Calu3 (cell line): ENCODE results near the gene RAB28. TPM values are rescaled to one million over a fixed set of nuclear protein-coding genes. Genes with fewer than 3 reads are reported as not detected.
"Not testable (repeated sequence)": the region's sequence is repeated elsewhere in the genome, so short reads cannot be mapped to it uniquely, and the experiment has no call there.

ENCODE experiments used
- BruUV-seq: library from RNA; stranded (reverse); fragments of 400-500 nt; replicated peaks from 2 replicates; lab custom pipeline; 2021; lab: Mats Ljungman, UMichigan
- CTCF ChIA-PET: fragments of 300-600 bp; sonication (Branson Sonifier 250); formaldehyde crosslinking; loops from one replicate; lab custom pipeline; 2022; ENCODE audit warnings: antibody characterized with exemption; lab: Charles Lee
- DNase-seq: peaks from one replicate; pipeline ENCODE4 v3.0.0; 2022
- H3K27ac Mint-ChIP-seq: one replicate; pipeline ENCODE4 v1.8.0; 2022; ENCODE audit warnings: mixed read lengths; ENCODE audit not compliant: unreplicated experiment
- H3K27me3 Mint-ChIP-seq: one replicate; pipeline ENCODE4 v1.8.0; 2022; ENCODE audit warnings: mixed read lengths; ENCODE audit not compliant: unreplicated experiment
- H3K36me3 Mint-ChIP-seq: one replicate; pipeline ENCODE4 v1.8.0; 2022; ENCODE audit warnings: mild to moderate bottlenecking, moderate library complexity, mixed read lengths; ENCODE audit not compliant: insufficient read depth, unreplicated experiment
- H3K4me1 Mint-ChIP-seq: one replicate; pipeline ENCODE4 v1.8.0; 2022; ENCODE audit warnings: mild to moderate bottlenecking, low read depth, mixed read lengths; ENCODE audit not compliant: unreplicated experiment
- H3K4me3 Mint-ChIP-seq: one replicate; pipeline ENCODE4 v1.8.0; 2022; ENCODE audit warnings: mild to moderate bottlenecking, low read depth, moderate library complexity, mixed read lengths; ENCODE audit not compliant: unreplicated experiment
- H3K9me3 Mint-ChIP-seq: one replicate; pipeline ENCODE4 v1.8.0; 2022; ENCODE audit warnings: low read depth, mixed read lengths; ENCODE audit not compliant: unreplicated experiment
- CTCF ChIP-seq: fragments of 200-600 bp; IDR thresholded peaks from one replicate; pipeline ENCODE4 v1.8.0; 2022; ENCODE audit warnings: antibody characterized with exemption; ENCODE audit not compliant: unreplicated experiment
- intact Hi-C: fragments of 100-400 bp; cut with micrococcal nuclease; formaldehyde crosslinking; loops from one replicate; pipeline ENCODE4 v1.10.0; 2022; ENCODE audit not compliant: unreplicated experiment
- total RNA-seq: library from RNA; stranded (reverse); gene quantifications from 2 replicates; pipeline ENCODE4 v1.2.3, GENCODE V29; 2022

Gene RAB28
- total RNA-seq, 1 experiment from 2014 or later = 10.6 TPM

GRCh38 chr4:13409324-13409723 lies 74.8 kb downstream of the RAB28 start:
- H3K27ac Mint-ChIP-seq = no peak overlapping the region
- intact Hi-C loops = no loop called here

GRCh38 chr4:13406156-13406555 lies 78.0 kb downstream of the RAB28 start:
- DNase-seq, H3K27me3 Mint-ChIP-seq, BruUV-seq, H3K4me3 Mint-ChIP-seq, H3K36me3 Mint-ChIP-seq, intact Hi-C loops, H3K27ac Mint-ChIP-seq, H3K9me3 Mint-ChIP-seq, H3K4me1 Mint-ChIP-seq, CTCF ChIA-PET: not testable (repeated sequence)

More at GRCh38 chr4:13409324-13409723, 74.8 kb downstream of the RAB28 start:
- no peaks in the 10 kb centered on the region for H3K9me3 Mint-ChIP-seq
- no peak overlapping the region for H3K4me3 Mint-ChIP-seq
- no peaks in the 10 kb centered on the region for H3K27me3 Mint-ChIP-seq
- H3K36me3 Mint-ChIP-seq = no peaks in the 10 kb centered on the region
- DNase-seq = no peak
- no peak for TF ChIP-seq CTCF
- no peaks in the 10 kb centered on the region for H3K4me1 Mint-ChIP-seq
- no TSS peak for BruUV-seq
- CTCF ChIA-PET = no interaction called here

GRCh38 chr4:13403833-13404232 lies 80.3 kb downstream of the RAB28 start:
- Mint-ChIP-seq H3K4me1 (no peaks in the 10 kb centered on the region), H3K36me3 (no peaks in the 10 kb centered on the region), H3K27ac (no peak overlapping the region), H3K9me3 (no peaks in the 10 kb centered on the region), H3K4me3 (no peak overlapping the region), H3K27me3 (no peaks in the 10 kb centered on the region)
- TF ChIP-seq CTCF = no peak
- intact Hi-C loops = no loop called here
- BruUV-seq = no TSS peak
- no peak for DNase-seq
- CTCF ChIA-PET = no interaction called here

GRCh38 chr4:13403326-13403725 lies 80.8 kb downstream of the RAB28 start:
- CTCF ChIA-PET = no interaction called here
- intact Hi-C loops = no loop called here
- no peaks in the 10 kb centered on the region for H3K27me3 Mint-ChIP-seq
- no peak overlapping the region for H3K27ac Mint-ChIP-seq
- H3K4me3 Mint-ChIP-seq = no peak overlapping the region
- TF ChIP-seq CTCF = no peak
- no TSS peak for BruUV-seq
- DNase-seq = no peak
- H3K36me3 Mint-ChIP-seq = no peaks in the 10 kb centered on the region
- no peaks in the 10 kb centered on the region for H3K4me1 Mint-ChIP-seq
- no peaks in the 10 kb centered on the region for H3K9me3 Mint-ChIP-seq

- no peak for TF ChIP-seq CTCF
- DNase-seq = no peak
- no peaks in the 10 kb centered on the region for H3K4me1 Mint-ChIP-seq
- no peaks in the 10 kb centered on the region for H3K36me3 Mint-ChIP-seq
- no peak overlapping the region for H3K27ac Mint-ChIP-seq
- intact Hi-C loops = no loop called here
- CTCF ChIA-PET = no interaction called here
- no peaks in the 10 kb centered on the region for H3K9me3 Mint-ChIP-seq
- H3K27me3 Mint-ChIP-seq = no peaks in the 10 kb centered on the region
- no TSS peak for BruUV-seq
- H3K4me3 Mint-ChIP-seq = no peak overlapping the region
Observed at GRCh38 chr4:13399257-13399656, 84.9 kb downstream of the RAB28 start.
